Peyer's patch (tissue), 4 donors: ENCODE data around the gene GBX1.

ENCODE experiments used
- POLR2A ChIP-seq, 2 donors: fragments of 450-650 bp; IDR thresholded peaks; one replicate each; pipeline ENCODE4 v1.5.1; 2017; ENCODE audit warnings: antibody characterized with exemption in 2 of 2, mild to moderate bottlenecking in 2 of 2, moderate library complexity in 2 of 2
- TF ChIP-seq, protein P1 (sequence below), 6 experiments: fragments of 450-650 bp in 4 of 6; fragments of 200-600 bp in 2 of 6; sonication (generic) in 1 of 6; IDR thresholded peaks; one replicate each; pipeline ENCODE4 v1.5.1; 2017 to 2019; ENCODE audit warnings: antibody characterized with exemption in 6 of 6, mild to moderate bottlenecking in 3 of 6, moderate library complexity in 1 of 6

- TF ChIP-seq, protein P1, sequence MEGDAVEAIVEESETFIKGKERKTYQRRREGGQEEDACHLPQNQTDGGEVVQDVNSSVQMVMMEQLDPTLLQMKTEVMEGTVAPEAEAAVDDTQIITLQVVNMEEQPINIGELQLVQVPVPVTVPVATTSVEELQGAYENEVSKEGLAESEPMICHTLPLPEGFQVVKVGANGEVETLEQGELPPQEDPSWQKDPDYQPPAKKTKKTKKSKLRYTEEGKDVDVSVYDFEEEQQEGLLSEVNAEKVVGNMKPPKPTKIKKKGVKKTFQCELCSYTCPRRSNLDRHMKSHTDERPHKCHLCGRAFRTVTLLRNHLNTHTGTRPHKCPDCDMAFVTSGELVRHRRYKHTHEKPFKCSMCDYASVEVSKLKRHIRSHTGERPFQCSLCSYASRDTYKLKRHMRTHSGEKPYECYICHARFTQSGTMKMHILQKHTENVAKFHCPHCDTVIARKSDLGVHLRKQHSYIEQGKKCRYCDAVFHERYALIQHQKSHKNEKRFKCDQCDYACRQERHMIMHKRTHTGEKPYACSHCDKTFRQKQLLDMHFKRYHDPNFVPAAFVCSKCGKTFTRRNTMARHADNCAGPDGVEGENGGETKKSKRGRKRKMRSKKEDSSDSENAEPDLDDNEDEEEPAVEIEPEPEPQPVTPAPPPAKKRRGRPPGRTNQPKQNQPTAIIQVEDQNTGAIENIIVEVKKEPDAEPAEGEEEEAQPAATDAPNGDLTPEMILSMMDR (IDR thresholded peaks at IDR 0.05) = no peak
- TF ChIP-seq POLR2A (IDR thresholded peaks at IDR 0.05) = no peak
Observed at GRCh38 chr7:151115836-151116418, 51.6 kb downstream of the GBX1 start.
